GM12872 (cell line): Measurements from ENCODE around the gene EPAS1.

Source experiments
- TF ChIP-seq, protein P1 (sequence below): IDR thresholded peaks from 3 replicates; pipeline ENCODE4 v1.5.1; 2011; ENCODE audit warnings: low read depth, mild to moderate bottlenecking, low read length, moderate library complexity; ENCODE audit not compliant: insufficient read depth

Gene EPAS1

GRCh38 chr2:46416739-46417403, 119.7 kb downstream of the EPAS1 start:
- TF ChIP-seq, protein P1, sequence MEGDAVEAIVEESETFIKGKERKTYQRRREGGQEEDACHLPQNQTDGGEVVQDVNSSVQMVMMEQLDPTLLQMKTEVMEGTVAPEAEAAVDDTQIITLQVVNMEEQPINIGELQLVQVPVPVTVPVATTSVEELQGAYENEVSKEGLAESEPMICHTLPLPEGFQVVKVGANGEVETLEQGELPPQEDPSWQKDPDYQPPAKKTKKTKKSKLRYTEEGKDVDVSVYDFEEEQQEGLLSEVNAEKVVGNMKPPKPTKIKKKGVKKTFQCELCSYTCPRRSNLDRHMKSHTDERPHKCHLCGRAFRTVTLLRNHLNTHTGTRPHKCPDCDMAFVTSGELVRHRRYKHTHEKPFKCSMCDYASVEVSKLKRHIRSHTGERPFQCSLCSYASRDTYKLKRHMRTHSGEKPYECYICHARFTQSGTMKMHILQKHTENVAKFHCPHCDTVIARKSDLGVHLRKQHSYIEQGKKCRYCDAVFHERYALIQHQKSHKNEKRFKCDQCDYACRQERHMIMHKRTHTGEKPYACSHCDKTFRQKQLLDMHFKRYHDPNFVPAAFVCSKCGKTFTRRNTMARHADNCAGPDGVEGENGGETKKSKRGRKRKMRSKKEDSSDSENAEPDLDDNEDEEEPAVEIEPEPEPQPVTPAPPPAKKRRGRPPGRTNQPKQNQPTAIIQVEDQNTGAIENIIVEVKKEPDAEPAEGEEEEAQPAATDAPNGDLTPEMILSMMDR, result no peak

- TF ChIP-seq, protein P1, result no peak
Observed at GRCh38 chr2:46420945-46421344, 123.7 kb downstream of the EPAS1 start.

GRCh38 chr2:46421361-46421760, 124.2 kb downstream of the EPAS1 start:
- TF ChIP-seq, protein P1, result no peak

- TF ChIP-seq, protein P1, result no peak
Observed at GRCh38 chr2:46422717-46423394, 125.6 kb downstream of the EPAS1 start.

- TF ChIP-seq, protein P1, result no peak
Observed at GRCh38 chr2:46424937-46425336, 127.7 kb downstream of the EPAS1 start.

GRCh38 chr2:46428911-46429436, 131.8 kb downstream of the EPAS1 start:
- TF ChIP-seq, protein P1, result no peak

DNA sequence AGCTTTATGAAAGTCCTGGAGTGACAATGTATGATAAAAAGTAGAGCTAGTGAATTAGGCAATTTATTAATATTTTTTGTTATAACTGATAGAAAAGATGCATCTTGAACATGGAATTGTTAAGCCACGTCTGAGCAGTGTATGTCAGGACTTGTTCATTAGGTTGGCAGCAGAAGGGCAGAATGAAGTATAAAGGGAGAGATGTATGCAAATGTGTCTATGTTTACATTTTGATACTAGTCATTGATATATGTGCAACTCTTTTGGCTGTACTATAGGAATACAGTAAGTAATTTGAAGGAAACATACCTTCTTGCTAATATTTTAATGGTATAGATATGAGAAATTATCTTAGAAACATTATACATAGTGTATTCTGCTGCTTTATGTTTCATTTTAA, 133.2 kb downstream of the EPAS1 start:
- TF ChIP-seq, protein P1, result no peak
